ENCODE measurements around the gene CD200.
A peak's percentile ranks its signal among the peaks of the same experiment; 100 is the strongest.
"Not testable (repeated sequence)": the region's sequence is repeated elsewhere in the genome, so short reads cannot be mapped to it uniquely, and the experiment has no call there.

The CD200 gene

DNA sequence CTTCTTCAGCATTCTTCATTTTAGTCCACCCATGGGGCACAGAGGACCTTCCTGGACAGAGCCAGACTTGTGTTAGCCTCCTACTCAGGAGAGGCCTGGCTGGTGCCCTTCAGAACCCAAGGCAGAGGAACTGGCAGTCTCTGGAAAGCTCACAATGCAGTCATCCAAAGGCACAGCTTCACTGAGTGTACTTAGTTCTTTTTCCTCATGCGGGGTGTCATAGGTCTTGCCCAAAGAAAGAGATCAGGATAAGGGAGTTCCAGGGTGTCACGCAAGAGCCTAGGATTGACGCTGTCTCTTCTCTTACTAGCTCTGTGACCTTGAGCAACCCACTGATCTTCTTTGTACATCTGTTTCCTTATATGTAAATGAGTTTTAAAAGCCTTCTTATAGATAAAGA, 58.7 kb downstream of the CD200 start:
- DNase-seq, result peak; percentile 28 to 62

DNA sequence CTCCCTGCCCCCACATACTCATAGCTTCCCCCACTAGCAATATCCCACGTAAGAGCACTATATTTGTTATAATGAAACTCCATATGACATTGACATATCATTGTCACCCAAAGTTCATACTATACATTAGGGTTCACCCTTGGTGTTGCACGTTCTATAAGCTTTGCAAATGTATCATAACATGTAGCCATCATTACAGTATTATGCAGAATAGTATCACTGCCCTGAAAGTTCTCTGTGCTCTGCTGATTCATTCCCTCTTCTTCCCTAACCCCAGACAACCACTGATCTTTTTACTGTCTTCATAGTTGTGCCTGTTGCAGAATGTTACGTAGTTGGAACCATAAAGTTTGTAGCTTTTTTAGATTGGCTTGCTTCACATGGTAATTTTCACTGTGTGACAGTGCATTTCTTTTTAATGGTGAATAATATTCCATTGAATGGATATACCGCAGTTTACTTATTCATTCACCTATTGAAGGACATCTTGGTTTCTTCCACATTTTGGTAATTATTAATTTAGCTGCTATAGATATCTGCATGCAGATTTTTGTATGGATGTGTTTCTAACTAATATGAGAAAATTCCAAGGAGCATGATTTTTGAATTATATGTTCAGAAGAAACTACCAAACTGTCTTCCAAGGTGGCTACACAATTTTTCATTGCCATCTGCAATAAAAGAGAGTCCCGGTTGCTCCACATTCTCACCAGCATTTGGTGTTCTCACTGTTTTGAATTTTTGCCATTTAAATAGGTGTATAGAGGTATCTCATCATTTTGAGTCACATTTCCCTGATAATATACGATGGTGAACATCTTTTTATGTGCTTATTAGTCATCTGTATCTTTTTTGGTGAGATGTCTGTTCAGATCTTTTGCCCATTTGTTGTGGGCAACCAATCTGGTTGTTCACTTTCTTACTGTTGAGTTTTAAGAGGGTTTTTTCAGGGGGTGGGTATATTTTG, 59.7 kb downstream of the CD200 start:
- no peak for DNase-seq

DNA sequence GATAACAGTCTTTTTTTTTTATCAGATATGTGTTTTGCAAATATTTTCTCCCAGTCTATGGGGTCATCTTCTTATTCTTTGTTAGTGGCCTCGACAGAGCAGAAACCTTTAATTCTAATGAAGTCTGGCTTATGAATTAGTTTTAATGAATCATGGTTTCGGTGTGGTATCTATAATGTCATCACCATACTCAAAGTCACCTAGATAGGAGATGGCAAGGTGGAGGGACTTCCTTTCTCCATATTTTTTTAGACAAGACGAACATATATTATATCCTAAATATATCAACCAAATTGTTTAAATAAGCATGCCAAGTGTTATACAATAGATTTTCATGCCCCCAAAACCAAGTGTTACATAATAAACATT, 60.4 kb downstream of the CD200 start:
- DNase-seq, result no peak

DNA sequence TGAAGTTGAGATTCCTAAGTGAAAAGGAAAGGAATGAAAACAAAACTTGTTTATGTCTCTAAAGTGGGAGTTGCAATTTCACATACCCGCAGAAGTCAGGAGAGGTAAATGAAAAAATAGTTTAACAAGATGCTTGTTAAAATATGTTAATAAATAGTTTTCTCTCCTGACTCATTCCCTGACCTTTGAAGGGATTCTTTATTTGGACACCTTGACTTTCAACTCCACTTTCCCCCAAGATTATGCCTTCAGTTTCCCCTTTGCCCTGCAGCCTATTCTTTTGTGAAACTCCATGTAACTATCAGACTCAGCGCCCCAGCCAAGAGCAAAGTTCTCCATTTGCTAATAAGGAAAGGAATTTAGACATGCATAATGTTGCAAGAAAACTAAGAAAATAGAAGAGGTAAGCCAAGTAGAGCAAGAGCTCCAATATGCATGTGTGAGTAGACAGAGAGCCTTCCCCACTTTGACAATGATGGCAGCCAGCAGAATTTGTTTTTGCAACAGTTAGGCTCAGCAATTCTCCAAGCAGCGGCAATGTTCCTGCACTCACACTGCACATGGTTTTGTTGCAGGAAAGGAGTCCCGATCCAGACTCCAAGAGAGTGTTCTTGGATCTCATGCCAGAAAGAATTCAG, 61.2 kb downstream of the CD200 start:
- no peak for DNase-seq

DNA sequence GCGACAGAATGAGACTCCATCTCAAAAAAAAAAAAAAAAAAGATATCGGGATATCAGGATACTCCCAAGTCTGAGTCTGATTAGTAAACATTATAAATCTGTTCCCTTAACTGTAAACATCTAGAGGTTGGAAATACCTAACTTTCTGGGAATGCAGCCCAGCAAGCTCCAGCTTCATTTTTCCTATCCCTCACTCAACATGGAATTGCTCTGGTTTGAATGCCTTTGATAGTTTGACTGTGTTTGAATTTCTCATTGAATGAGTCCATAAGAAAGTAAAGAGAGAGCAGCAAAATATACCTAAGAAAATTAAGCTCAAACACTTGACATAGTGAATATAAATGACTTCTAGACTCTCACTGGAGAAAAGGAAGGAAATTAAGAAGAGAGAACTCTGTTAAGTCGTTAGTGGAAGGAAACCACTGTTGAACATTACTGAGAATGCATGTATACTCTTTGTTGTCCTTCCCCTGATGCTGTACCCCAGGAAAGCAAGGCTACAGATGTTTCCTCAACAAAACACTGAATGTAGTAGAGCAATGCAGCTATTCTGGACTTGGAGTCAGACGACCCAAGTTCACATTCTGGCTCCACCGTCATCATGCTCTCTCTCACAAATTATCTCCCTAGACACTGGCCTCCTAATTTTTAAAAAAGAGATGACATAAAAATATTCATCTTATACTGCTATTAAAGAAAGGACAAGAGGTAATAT, 62.4 kb downstream of the CD200 start:
- DNase-seq, result no peak

DNA sequence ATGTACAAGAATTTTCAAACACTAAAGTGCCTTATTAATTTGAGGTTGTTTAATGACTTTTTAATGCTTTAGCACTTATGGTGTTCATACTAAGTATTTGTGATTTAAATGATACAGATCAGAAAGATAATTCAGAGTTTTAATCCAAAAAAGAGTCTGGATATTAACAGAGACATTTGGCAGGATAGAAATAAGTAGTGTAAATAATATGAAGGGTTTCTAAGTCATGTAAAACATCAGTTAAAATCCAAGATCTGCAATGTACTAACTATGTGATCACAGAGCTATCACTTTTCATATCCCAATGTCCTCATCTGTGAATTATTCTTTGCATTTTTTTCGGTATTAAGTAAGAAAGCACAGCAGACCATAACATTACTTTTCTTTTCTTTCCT, 62.9 kb downstream of the CD200 start:
- no peak for DNase-seq

DNA sequence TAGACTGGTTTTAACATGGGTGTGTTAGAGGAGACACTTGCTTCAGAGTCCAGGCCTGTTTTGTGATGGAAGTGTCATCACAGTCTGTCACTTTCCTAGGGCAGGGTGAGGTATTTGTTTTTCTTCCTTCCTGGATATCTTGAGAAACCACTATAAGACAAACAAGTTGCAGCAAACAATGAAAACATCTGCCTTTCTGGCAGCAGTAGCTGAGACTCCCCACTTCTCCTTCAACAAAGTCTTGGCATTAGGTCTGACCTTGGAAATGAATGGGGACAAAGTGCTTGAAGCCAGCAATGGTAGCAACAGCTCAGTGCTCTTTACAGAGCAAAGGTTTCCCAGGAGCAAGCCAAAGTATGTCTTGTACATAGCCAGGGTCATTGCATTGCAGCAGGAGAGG, 64.6 kb downstream of the CD200 start:
- no peak for DNase-seq

DNA sequence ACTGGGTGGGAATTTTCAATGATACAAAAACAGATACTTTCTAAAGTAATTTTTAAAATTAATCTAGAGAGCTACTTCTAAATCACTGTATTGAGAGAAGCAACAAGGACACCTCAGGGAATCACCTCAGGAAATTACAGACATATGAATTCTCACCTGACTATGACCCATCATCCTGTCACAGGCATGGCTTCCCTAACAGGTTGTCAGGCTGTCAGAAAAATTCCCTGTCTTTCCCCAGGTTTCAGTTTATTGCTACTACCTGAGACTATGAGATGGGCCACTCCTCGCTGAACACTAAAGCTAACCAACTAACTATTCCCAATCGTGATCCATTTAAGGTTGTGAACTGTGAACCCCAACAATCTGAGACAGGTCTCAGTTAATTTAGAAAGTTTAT, 66.1 kb downstream of the CD200 start:
- no peak for DNase-seq

DNA sequence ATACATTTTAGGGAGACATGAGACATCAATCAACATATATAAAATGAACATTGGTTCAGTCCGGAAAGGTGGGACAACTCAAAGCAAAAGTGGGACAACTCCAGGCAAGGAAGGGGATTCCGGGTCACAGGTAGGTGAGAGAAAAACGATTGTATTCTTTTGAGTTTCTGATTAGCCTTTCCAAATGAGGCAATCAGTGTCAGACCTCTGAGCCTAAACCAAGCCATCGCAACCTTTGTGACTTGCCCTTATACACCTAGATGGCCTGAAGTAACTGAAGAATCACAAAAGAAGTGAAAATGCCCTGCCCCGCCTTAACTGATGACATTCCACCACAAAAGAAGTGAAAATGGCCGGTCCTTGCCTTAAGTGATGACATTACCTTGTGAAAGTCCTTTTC, 66.6 kb downstream of the CD200 start:
- DNase-seq, result not testable (repeated sequence)

DNA sequence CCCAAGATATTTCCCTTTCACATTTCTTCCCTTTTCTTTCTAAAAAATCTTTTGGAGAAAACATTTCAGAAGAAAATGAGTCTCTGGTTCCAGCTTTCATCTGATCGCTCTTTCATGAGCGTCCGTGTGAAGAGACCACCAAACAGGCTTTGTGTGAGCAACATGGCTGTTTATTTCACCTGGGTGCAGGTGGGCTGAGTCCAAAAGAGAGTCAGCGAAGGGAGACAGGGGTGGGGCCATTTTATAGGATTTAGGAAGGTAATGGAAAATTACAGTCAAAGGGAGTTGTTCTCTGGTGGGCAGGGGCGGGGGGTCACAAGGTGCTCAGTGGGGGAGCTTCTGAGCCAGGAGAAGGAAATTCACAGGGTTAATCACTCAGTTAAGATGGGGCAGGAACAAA, 67.4 kb downstream of the CD200 start:
- DNase-seq, result not testable (repeated sequence)

DNA sequence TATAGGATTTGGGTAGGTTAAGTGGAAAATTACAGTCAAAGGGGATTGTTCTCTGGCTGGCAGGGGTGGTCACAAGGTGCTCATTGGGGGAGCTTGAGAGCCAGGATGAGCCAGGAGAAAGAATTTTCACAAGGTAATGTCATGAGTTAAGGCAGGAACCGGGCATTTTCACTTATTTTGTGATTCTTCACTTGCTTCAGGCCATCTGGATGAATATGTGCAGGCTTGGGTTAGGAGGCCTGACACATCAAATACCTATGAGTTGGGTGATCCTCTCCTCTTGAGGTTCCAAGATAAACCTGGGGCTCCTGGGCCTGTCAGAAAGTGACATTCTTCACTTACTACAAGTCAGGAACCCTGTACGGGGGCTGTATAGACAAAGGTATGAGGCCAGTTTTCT, 68.7 kb downstream of the CD200 start:
- no peak for DNase-seq

DNA sequence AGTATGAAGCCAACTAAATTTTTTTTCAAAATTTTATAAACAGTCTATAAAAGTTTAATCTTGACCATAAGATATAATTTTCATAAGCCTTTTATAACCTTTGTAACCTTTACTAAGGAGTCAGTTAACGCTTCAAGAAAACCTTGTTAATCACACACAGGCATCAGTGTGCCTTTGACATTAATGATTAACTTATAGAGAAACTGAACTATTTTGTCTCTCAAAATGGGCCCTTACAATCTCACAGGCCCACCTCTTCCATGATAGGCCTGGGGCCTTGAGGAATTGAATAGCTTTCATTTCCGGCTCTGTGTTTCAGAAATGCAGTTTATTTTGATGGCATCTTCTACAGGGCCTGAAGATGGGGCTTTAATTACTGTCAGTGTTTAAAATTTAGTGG, 70.1 kb downstream of the CD200 start:
- DNase-seq, result no peak

DNA sequence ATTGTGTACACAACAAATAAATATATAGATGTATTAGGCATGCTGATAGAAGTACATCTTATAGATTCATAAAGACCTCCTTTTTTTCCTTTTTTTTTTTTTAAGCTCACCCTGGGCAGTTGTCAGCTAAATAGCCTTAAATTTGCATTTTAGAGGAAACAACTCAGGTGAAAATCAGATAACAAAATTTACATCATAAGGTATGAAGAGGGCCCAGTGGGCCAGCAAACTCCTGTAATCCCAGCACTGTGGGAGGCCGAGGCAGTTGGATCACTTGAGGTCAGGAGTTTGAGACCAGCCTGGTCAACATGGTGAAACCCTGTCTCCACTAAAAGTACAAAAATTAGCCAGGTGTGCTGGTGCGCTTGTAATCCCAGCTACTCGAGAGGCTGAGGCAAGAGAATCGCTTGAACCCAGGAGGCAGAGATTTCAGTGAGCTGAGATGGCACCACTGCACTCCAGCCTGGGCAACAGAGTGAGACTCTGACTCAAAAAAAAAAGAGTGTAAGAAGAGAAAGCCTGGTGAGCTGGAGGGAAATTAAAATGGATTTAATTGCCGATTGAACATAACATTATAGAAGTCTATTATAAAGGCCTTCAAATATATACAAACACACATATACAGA, 72.1 kb downstream of the CD200 start:
- DNase-seq, result not testable (repeated sequence)

DNA sequence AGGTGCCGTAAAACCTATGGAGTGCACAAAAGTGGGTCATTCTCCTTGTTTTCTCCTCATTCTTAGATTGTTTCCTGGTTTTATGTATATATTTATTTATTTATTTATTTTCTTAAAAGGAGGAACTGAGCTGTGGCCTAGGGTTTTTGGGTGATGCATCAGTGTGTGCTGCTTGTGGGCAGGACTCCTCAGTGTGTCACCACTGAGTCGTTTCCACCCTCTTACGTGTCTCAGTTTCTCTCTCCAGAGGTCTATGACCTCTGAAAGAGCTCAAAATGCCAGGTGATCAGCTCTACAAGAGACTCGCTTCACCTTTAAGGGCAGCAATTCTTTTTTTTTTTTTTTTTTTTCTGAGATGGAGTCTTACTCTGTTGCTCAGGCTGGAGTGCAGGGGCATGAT, 72.9 kb downstream of the CD200 start:
- peak in 1 of 2 donors; percentile 32 for DNase-seq

DNA sequence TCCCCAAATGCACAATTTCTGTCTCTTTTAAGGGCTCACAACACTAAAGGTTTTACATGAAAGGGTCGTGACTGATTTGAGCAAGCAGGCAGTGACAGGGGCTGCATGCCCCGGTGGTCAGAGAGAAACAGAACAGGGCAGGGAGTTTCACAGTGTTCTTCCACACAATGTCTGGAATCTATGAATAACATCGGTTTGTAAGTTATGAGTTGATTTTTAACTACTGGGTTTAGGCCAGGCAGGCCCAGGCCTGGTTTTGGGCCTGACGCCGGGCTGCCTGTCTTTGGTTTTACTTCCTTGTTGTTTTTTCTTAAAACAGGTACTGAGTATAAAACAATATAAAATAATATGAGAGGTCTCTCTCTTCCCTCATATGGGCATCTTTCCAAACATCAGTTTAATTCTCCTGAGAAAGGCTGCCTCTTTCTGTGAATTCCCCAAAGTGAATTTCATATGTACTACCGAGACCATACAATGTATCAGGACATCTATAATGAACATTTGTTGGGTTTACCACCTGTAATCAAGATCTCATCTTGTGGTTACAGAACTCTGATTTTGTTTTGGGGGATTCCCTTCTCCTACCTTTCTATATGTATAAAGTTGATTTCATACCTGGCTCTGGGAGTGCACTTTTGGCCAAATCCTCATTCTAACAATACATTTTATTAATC, 74.4 kb downstream of the CD200 start:
- DNase-seq, result no peak

DNA sequence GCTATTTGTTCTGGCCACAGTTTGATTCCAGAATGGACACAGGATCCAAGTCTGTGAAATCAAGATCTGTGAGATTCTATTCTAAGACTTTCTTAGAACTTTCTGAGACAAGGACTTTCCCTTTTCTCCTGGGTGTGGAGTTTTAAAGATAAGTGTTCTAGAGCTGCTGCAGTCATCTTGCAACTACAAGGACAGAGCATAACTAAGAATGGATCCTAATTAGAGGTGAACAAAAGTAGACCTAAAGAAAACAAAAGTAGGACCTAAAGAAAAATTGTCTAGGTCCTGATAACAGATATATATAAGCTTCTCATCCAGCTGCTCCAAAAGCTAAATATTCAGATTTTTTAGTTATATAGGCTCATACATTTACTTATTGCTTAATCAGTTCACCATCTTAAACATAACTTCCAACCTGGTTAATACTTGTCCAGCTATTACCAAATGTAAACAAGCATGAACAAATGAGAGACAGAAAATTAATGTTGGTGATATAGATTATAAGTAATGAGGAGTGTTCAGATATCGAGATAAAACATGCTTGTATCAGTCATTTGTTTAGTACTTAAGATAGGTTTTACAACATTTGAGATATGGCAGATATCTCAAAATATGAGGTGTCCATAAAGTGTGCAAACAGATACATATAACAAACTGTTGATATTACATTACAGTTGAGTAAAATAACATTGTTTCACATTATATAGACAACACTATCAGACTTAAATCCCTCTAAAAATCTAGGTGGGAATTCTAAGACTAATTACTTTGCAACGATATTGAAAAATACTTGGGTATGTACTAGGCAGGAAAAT, 75.1 kb downstream of the CD200 start:
- DNase-seq, result no peak

DNA sequence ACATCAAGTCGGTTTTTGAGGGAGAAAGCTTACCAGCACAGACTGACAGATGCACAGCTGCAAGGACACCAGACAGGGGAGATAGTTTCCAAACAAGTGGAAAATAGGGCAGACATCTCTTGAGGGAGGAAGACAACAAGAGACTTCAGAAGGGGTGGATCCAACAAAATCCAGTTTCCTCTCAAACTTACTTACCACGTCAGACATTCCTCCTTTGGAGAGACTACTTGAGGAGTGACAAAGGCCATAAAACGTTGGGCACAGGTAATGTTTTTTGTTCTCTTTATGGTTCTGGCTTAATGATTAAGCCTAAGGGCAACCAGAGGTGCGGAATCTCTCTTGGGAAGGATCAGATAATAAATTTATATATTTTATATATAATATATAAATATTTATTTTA, 76.1 kb downstream of the CD200 start:
- DNase-seq, result no peak

DNA sequence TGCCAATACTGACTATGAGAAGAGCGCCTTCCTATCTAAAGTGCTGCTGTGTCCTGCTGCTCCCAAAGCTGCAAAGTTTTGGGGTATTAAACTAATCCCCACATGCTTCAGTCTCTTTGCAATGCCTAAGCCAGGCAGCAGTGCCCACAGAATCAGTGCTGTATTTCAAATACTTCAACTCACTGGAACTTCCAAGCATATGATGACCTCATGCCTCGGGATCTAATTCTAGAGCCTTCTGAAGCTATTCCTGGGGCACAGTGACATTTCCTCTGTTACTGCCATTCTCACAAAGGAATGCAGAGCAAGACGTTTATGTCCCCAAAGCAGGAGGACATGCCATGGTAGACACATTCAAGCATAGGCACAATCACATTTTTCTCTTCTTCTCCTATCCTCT, 78.5 kb downstream of the CD200 start:
- no peak for DNase-seq

Data from inflammatory macrophage treated with lipopolysaccharide for 1 hour (primary cell).